ENCODE measurements around the gene SAMD4A. TPM values are rescaled to one million over a fixed set of nuclear protein-coding genes. Genes with fewer than 3 reads are reported as not detected.

Gene SAMD4A
- total and polyA plus RNA-seq, 2 of the 4 experiments (the other 2 are of a cell fraction): 22.9 to 38.2 TPM

DNA sequence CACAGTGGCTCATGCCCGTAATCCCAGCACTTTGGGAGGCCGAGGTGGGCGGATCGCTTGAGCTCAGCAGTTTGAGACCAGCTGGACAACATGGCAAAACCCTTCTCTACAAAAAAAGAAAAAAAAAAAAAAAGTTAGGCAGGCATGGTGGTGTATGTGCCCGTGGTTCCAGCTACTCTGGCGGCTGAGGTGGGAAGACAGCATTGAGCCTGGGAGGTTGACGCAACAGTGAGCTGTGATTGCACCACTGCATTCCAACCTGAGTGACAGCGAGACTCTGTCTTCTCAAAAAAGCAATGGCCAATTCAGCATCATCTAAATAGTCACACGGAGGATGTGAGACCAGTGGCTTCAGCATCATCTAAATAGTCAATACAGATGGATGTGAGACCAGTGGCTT is 10.4 kb upstream of the SAMD4A start:
- TF ChIP-seq RCOR1 (IDR thresholded peaks at IDR 0.05; ENCODE audit: insufficient replicate concordance, low read length): no peak
- peak; percentile 80 for TF ChIP-seq CEBPB (IDR thresholded peaks at IDR 0.05; ENCODE audit: low read depth, low read length)
- Histone ChIP-seq H3K9ac (ENCODE audit: low read depth, low read length) (no peak overlapping the region), H3K36me3 (ENCODE audit: control insufficient read depth, insufficient read depth, low read length) (no peaks in the 10 kb centered on the region), H3K4me3 (ENCODE audit: insufficient read depth, low read depth, low read length) (no peak overlapping the region), H2AFZ (replicated peaks; ENCODE audit: low read length, poor library complexity) (no peak overlapping the region), H4K20me1 (ENCODE audit: insufficient read depth, low read length) (no peaks in the 10 kb centered on the region), H3K4ac (ENCODE audit: low read depth, low read length) (no peak overlapping the region), H3K9me3 (ENCODE audit: control insufficient read depth, insufficient read depth, low read length) (no peaks in the 10 kb centered on the region), H4K5ac (ENCODE audit: low read depth, low read length) (no peak overlapping the region), H2BK20ac (ENCODE audit: low read depth, low read length) (no peak overlapping the region), H3K23ac (ENCODE audit: low read depth, low read length) (no peak overlapping the region), H3K4me1 (ENCODE audit: control insufficient read depth, insufficient read depth, low read length) (peaks cover 2% of the 10 kb centered on the region; the same call in 1 of the 2 replicates), H2AK9ac (replicated peaks; ENCODE audit: low read depth, low read length, poor library complexity) (no peak overlapping the region), H3K9me1 (ENCODE audit: insufficient read depth, low read length) (no peaks in the 10 kb centered on the region; the same call in 1 of the 2 replicates), H3K4me2 (ENCODE audit: low read depth, low read length) (no peak overlapping the region), H3K79me1 (ENCODE audit: low read depth in 1 of 2, low read length in 2 of 2) (no peaks in the 10 kb centered on the region), H4K91ac (ENCODE audit: insufficient read depth, low read depth, low read length) (no peak overlapping the region), H3K27ac (ENCODE audit: insufficient read depth, low read length) (no peak overlapping the region), H2BK5ac (ENCODE audit: low read depth, low read length, poor library complexity, severe bottlenecking) (no peak overlapping the region), H2BK120ac (ENCODE audit: low read depth, low read length) (no peak overlapping the region), H3K18ac (ENCODE audit: low read depth, low read length) (no peak overlapping the region), H3K27me3 (ENCODE audit: control insufficient read depth, insufficient read depth, low read length) (no peaks in the 10 kb centered on the region), H3K14ac (replicated peaks; ENCODE audit: low read depth, low read length) (no peak overlapping the region), H2AK5ac (ENCODE audit: low read depth, low read length) (no peak overlapping the region), H4K8ac (ENCODE audit: low read depth in 2 of 2, low read length in 2 of 2) (no peak overlapping the region; a peak in 1 of 4 replicates), H2BK15ac (ENCODE audit: low read depth, low read length) (no peak overlapping the region), H3K56ac (ENCODE audit: extremely low read depth, insufficient read depth, low read length) (no peak overlapping the region)
- intact Hi-C loops (cut with micrococcal nuclease): no loop called here
- dilution Hi-C loops (cut with HindIII; ENCODE audit: low sequenced_read_pairs, unreplicated experiment): no loop called here
- ATAC-seq (ENCODE audit: low read depth) (no peak), DNase-seq (no peak)
- POLR2A ChIA-PET (ENCODE audit: unreplicated experiment): no interaction called here
- CTCF ChIA-PET: no interaction called here
- BruUV-seq (replicated peaks): no TSS peak
- 100% methylated on average over 1 of the region's 9 CpGs; no CpG with 5 or more reads in 1 of the 2 experiments for WGBS, 2 experiments (ENCODE audit: extremely low coverage in 2 of 2, insufficient read length in 1 of 2)
- in situ Hi-C loops (cut with MboI; ENCODE audit: low sequenced_read_pairs): loop anchor here (10.0 kb wide), 1 partner anchor 248 kb away; no protein-coding TSS in a partner anchor
